HG03025 (cell line): Measurements from ENCODE around the gene RENBP.

Experiments
- ATAC-seq: cut with Tn5 transposase; IDR thresholded peaks from one replicate; pipeline ENCODE4 v1.9.1; 2021; ENCODE audit warnings: mild to moderate bottlenecking, moderate library complexity; ENCODE audit not compliant: unreplicated experiment, low FRiP score

RENBP gene

GRCh38 chrX:153956044-153956907 lies 11.8 kb upstream of the RENBP start:
- no peak for ATAC-seq

DNA sequence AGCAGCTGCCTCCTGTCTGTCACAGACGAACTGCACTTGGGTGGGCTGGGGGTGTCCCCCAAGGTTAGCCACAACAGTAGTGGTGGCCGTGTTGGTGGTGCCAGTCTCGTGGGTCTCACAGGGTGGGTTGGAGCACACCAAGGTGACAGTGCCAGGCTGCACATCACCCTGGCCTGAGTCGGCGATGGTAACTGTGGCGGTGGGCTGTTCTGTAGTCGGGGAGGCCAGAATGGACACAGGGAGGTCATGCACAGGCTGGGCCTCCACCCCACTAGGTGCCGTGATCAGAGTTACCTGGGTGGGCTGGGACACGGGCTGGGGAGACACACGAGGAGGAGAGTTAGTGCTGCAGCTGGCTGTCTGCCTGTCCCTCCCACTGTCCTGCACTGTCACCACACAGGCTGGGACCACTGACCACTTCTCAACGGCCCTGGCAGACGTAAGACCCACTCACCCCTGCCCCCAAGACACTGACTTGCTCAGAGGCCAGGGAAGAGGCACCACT lies 10.8 kb upstream of the RENBP start:
- no peak for ATAC-seq

GRCh38 chrX:153954558-153955227 lies 10.2 kb upstream of the RENBP start:
- ATAC-seq = no peak

- no peak for ATAC-seq
Measured at GRCh38 chrX:153953892-153954557, 9.6 kb upstream of the RENBP start.

- ATAC-seq = no peak
Measured at GRCh38 chrX:153953342-153953830, 8.9 kb upstream of the RENBP start.

GRCh38 chrX:153952373-153953026 lies 8.1 kb upstream of the RENBP start:
- ATAC-seq = no peak

DNA sequence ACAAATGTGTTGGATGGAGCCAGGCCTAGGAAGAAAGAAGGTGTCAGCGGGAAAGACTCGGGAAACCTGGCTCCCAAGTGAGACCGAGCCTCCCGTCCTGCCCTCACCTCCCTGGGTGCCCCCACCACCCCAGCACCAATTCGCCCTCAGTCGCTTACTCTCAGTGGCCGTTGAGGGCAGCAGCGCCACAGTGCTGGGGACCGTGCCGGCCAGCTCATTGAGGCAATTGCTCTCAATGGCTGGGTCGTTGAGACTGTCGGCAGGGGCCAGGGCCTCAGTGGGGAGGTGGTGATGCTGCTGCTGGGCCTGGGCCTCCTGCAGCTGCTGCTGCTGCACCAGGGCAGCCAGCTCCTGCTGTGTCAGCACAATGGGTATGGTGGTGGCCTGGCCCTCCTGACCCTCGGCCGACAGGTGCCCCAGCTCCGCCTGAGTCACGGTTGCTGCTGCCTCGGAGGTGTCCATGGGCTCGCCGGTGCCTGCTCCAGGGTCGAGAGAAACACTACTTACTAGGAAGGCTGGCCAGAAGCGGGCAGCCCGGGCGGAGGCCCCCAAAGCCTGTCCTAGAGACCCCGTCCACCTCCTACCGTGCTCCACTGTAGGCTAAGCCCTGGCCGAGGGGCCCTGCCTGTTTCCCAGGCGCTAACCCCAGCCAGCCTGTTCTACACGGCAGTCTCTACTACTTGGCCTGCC lies 7.4 kb upstream of the RENBP start:
- no peak for ATAC-seq

- ATAC-seq = no peak
Measured at GRCh38 chrX:153950127-153950526, 5.7 kb upstream of the RENBP start.

GRCh38 chrX:153948847-153949805 lies 4.7 kb upstream of the RENBP start:
- no peak for ATAC-seq

DNA sequence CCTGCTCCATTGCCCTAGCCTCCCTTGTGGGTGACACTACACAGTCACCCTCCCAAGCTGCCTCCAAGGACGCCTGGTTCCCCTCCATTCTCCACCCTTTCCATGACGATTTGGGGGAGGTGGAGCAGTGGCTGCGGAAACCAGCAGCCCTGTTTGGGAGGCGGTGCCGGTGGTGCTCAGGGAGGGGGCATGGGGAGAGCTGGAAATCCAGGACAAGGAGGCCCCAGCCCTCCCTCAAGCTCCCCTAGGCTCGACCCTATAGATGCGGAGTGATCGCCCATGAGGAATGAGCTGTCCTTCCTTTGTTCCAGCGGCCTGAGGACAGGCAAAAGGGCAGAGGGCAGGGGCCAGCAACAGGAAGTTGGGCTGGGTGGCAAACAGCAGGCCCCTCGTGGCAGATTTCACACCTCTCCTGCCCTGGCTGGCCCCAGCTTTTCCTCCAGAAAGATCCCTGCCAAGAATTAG lies 3.6 kb upstream of the RENBP start:
- ATAC-seq = no peak

- peak; percentile 47 for ATAC-seq
Measured at GRCh38 chrX:153947009-153947769, 2.7 kb upstream of the RENBP start.

DNA sequence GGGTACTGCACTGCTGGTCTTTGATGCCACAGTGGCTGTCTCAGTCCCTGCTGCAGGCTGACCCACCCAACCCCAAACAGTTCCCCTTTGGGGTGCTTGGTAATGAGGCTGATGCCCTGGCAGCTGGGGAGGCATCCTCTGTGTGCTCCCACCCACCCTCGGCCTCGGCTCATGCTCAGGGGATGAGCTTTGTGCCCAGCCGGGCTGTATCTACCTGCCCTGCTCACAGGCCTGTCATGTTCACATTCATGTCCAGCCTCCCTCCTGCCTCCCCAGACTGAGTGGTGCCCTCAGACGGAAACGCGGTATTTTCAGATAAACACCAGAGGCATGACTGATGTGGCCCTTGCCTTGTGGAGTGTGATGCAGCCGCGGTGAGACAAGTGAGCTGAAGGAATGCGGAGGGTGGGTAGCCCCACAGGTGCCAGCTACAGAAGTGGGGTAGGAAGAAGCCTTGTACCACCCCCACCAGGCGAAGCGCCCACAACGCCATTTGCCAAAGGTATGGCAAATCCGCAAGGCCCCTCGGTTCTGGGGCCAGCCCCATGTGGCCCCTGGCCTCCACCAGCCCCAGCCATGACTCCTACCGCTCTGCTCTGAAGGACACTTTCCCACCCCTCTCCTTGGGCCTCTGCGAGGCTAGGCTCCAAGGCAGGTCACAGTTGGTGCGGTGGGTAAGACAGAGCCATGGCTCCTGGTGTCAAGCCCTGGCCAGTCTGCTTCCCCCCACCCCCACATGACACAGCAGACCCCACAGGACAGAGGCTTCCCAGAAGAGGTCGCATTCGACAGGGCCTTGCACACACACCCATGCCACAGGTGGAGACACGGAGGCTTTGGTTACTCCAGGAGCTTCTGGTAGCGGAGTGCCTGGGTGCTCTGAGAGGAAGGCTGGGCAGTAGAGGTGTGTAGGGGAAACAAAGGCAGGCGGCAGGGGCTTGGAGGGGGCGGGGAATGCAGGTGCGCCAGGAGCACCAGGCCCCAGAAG lies 1.8 kb upstream of the RENBP start:
- ATAC-seq = no peak

DNA sequence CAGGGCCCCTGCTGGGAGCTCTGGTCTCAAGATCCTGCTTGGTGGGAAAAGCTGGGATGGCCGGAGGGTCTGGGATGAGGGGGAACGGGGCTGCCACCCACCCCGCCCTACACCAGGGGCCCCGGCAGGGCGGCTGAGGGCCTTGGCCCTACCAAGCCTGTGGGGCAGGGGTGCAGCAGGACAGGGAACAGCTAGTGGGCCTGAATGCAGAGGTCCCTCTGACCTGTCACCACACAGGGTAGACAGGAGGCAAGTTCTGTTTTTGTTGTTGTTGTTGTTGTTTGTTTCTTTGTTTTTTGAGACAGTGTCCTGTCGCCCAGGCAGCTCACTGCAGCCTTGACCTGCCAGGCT lies 332 bp upstream of the RENBP start:
- ATAC-seq = no peak

DNA sequence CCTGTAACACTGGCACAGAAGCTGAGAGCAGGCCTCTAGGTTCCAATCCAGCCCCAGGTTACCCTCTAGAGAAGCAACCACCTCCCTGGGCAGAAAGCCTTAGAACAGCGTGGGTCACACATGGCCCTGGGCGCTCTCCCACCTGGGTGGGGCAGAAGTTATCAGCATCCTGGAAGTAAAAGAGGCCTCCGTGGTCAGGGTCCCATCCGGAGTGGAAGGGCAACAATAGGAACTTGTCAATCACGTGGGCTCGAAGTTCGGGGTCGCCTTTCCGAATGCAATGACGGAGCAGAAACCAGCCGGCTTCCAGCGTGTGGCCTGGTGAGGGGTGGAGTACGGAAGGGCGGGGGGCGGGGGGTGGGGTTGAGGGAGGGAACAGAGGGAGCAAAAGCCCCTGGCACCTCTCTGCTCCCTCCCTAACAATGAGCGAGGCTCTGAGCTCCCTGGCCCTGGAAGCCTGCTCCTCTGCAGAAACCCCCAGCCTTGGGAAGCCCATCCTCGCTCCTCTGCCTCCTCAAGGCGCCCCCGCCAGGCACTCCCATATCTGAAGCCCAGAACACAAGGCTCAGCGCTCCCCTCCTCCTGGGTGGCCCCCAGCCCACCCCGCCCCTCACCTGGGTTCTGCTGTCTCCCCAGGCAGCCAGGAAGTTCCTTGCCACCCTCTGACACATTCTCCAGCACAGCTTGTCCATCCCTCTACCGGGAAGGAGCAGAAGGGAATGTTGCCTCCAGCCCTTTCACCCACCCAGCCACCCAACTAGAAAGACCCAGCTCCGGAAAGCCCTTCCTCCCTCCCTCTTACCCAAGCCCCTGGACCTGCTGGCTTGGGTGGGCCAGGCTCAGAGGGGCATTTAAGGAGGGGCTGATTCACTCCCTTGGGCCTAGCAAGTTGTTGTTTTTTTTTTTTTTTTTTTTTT lies 2.8 kb downstream of the RENBP start:
- ATAC-seq = no peak

- ATAC-seq = no peak
Measured at GRCh38 chrX:153939573-153939972, 4.9 kb downstream of the RENBP start.

DNA sequence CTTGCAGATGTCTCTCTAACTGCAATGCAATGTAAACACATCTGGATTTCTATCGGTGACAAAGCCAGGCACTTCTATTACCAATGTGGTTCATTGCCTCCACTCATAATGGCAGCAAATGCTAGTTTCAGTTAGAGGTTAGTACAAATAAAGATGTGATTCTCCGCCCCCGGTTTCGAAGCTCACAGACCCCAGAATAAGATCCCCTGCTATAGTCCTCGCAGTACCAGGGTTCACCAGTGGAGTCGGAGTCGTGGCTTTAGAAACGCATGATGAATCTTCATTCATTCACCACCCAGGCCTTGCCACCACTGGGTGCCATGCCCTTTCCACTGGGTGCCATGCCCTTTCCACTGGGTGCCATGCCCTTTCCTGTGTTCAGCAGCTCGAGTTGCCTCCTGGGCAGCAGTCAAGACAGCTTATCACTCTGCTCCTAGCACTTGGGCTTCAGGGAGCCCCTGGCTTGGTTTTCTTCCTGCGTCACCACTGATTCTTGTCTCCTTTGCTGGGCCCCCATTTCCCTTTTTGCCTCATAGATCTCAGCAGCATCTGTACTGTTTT lies 6.1 kb downstream of the RENBP start:
- no peak for ATAC-seq
